ENCODE measurements around the gene CRYGC.
"Not testable (repeated sequence)": the region's sequence is repeated elsewhere in the genome, so short reads cannot be mapped to it uniquely, and the experiment has no call there.

GRCh38 chr2:208138334-208138733, 8.7 kb upstream of the CRYGC start:
- TF ChIP-seq, protein P1, sequence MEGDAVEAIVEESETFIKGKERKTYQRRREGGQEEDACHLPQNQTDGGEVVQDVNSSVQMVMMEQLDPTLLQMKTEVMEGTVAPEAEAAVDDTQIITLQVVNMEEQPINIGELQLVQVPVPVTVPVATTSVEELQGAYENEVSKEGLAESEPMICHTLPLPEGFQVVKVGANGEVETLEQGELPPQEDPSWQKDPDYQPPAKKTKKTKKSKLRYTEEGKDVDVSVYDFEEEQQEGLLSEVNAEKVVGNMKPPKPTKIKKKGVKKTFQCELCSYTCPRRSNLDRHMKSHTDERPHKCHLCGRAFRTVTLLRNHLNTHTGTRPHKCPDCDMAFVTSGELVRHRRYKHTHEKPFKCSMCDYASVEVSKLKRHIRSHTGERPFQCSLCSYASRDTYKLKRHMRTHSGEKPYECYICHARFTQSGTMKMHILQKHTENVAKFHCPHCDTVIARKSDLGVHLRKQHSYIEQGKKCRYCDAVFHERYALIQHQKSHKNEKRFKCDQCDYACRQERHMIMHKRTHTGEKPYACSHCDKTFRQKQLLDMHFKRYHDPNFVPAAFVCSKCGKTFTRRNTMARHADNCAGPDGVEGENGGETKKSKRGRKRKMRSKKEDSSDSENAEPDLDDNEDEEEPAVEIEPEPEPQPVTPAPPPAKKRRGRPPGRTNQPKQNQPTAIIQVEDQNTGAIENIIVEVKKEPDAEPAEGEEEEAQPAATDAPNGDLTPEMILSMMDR (conservative IDR thresholded peaks at IDR 0.05; ENCODE audit: low read depth in 2 of 2): not testable (repeated sequence)
- not testable (repeated sequence) for TF ChIP-seq EZH2 (IDR thresholded peaks at IDR 0.05; ENCODE audit: low read depth, unreplicated experiment); EZH2phosphoT487 (IDR thresholded peaks at IDR 0.05; ENCODE audit: unreplicated experiment); POLR2AphosphoS5 (IDR thresholded peaks at IDR 0.05; ENCODE audit: low read depth); REST (IDR thresholded peaks at IDR 0.05; ENCODE audit: unreplicated experiment); CREB1 (CRISPR knock-in tag; IDR thresholded peaks at IDR 0.05; ENCODE audit: low read depth); JUNB (IDR thresholded peaks at IDR 0.05; ENCODE audit: unreplicated experiment); ZNF114 (CRISPR knock-in tag; IDR thresholded peaks at IDR 0.05); ZNF331 (CRISPR knock-in tag; IDR thresholded peaks at IDR 0.05; ENCODE audit: low read depth)
- TF ChIP-seq, protein P2, sequence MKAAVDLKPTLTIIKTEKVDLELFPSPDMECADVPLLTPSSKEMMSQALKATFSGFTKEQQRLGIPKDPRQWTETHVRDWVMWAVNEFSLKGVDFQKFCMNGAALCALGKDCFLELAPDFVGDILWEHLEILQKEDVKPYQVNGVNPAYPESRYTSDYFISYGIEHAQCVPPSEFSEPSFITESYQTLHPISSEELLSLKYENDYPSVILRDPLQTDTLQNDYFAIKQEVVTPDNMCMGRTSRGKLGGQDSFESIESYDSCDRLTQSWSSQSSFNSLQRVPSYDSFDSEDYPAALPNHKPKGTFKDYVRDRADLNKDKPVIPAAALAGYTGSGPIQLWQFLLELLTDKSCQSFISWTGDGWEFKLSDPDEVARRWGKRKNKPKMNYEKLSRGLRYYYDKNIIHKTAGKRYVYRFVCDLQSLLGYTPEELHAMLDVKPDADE (IDR thresholded peaks at IDR 0.05): not testable (repeated sequence)
- TF ChIP-seq, protein P3, sequence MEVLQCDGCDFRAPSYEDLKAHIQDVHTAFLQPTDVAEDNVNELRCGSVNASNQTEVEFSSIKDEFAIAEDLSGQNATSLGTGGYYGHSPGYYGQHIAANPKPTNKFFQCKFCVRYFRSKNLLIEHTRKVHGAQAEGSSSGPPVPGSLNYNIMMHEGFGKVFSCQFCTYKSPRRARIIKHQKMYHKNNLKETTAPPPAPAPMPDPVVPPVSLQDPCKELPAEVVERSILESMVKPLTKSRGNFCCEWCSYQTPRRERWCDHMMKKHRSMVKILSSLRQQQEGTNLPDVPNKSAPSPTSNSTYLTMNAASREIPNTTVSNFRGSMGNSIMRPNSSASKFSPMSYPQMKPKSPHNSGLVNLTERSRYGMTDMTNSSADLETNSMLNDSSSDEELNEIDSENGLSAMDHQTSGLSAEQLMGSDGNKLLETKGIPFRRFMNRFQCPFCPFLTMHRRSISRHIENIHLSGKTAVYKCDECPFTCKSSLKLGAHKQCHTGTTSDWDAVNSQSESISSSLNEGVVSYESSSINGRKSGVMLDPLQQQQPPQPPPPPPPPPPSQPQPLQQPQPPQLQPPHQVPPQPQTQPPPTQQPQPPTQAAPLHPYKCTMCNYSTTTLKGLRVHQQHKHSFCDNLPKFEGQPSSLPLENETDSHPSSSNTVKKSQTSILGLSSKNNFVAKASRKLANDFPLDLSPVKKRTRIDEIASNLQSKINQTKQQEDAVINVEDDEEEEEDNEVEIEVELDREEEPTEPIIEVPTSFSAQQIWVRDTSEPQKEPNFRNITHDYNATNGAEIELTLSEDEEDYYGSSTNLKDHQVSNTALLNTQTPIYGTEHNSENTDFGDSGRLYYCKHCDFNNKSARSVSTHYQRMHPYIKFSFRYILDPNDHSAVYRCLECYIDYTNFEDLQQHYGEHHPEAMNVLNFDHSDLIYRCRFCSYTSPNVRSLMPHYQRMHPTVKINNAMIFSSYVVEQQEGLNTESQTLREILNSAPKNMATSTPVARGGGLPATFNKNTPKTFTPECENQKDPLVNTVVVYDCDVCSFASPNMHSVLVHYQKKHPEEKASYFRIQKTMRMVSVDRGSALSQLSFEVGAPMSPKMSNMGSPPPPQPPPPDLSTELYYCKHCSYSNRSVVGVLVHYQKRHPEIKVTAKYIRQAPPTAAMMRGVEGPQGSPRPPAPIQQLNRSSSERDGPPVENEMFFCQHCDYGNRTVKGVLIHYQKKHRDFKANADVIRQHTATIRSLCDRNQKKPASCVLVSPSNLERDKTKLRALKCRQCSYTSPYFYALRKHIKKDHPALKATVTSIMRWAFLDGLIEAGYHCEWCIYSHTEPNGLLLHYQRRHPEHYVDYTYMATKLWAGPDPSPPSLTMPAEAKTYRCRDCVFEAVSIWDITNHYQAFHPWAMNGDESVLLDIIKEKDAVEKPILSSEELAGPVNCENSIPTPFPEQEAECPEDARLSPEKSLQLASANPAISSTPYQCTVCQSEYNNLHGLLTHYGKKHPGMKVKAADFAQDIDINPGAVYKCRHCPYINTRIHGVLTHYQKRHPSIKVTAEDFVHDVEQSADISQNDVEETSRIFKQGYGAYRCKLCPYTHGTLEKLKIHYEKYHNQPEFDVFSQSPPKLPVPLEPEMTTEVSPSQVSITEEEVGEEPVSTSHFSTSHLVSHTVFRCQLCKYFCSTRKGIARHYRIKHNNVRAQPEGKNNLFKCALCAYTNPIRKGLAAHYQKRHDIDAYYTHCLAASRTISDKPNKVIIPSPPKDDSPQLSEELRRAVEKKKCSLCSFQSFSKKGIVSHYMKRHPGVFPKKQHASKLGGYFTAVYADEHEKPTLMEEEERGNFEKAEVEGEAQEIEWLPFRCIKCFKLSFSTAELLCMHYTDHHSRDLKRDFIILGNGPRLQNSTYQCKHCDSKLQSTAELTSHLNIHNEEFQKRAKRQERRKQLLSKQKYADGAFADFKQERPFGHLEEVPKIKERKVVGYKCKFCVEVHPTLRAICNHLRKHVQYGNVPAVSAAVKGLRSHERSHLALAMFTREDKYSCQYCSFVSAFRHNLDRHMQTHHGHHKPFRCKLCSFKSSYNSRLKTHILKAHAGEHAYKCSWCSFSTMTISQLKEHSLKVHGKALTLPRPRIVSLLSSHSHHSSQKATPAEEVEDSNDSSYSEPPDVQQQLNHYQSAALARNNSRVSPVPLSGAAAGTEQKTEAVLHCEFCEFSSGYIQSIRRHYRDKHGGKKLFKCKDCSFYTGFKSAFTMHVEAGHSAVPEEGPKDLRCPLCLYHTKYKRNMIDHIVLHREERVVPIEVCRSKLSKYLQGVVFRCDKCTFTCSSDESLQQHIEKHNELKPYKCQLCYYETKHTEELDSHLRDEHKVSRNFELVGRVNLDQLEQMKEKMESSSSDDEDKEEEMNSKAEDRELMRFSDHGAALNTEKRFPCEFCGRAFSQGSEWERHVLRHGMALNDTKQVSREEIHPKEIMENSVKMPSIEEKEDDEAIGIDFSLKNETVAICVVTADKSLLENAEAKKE (CRISPR knock-in tag; IDR thresholded peaks at IDR 0.05): not testable (repeated sequence)
